NCI-H82 treated with DMSO at 0.1 percent for 48 hours (cell line): ENCODE data around the gene SYVN1.
A peak's percentile ranks its signal among the peaks of the same experiment; 100 is the strongest.

ENCODE experiments used
- DNase-seq: peaks from one replicate; lab custom pipeline; 2025; ENCODE audit not compliant: unreplicated experiment; lab: John Stamatoyannopoulos, UW

Gene SYVN1

GRCh38 chr11:65112546-65113360, 21.6 kb downstream of the SYVN1 start:
- DNase-seq, result peak; percentile 23

- peak; percentile 72 for DNase-seq
Measured at GRCh38 chr11:65111744-65112545, 22.4 kb downstream of the SYVN1 start, which contains the start of gene TM7SF2. TSS of gene TM7SF2 (plus strand) at chr11:65111872. CDS start at chr11:65112016, 144 bp downstream.

DNA sequence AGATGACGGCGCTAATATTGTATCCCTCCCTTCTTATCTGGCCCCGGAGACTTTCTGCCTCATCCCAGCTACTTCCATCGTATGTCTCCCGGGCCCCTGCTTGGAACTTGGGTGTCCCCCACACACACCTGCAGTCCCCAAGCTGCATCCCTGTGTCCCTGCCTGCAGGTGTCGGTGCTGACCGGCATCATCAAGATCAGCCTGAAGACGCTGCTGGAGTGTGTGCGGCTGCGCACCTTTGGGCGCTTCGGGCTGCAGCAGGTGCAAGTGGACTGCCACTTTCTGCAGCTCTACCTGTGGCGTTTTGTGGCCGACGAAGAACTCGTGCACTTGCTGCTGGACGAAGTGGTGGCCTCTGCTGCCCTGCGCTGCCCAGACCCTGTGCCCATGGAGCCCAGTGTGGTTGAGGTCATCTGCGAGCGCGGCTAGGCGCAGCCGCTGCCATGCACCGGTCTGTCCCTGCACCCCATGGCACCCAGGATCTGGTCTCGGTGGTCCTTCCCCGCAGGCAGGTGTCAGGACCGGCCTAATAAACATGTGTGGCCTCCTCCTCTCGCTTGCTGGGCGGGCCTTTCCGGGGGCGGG, 23.1 kb downstream of the SYVN1 start:
- no peak for DNase-seq

GRCh38 chr11:65110354-65110861, 23.9 kb downstream of the SYVN1 start:
- peak; percentile 46 for DNase-seq

GRCh38 chr11:65109231-65110198, 24.8 kb downstream of the SYVN1 start:
- DNase-seq, result no peak

GRCh38 chr11:65108469-65109123, 25.7 kb downstream of the SYVN1 start:
- DNase-seq, result no peak

DNA sequence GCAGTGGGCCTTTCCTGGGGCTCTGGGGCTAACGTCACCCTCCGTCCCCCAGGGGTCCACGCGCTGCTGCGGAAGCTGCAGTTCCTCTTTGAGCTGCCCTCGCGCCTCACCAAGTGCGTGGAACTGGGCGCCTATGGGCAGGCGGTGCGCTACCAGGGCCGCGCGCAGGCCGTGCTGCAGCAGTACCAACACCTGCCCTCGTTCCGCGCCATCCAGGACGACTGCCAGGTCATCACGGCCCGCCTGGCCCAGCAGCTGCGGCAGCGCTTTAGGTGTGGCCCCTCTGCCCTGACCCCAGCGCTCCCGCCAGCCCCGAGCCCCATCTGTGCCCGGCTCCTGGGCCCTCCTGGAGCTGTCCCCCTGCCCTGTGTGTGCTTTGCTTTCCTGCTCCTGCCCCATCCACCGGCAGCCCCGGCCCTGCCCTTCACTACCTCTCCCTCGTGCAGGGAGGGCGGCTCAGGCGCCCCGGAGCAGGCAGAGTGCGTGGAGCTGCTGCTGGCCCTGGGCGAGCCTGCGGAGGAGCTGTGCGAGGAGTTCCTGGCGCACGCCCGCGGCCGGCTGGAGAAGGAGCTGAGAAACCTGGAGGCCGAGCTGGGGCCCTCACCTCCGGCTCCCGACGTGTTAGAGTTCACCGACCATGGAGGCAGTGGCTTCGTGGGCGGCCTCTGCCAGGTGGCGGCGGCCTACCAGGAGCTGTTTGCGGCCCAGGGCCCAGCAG, 26.4 kb downstream of the SYVN1 start:
- no peak for DNase-seq

GRCh38 chr11:65107078-65107477, 27.2 kb downstream of the SYVN1 start:
- no peak for DNase-seq

GRCh38 chr11:65104628-65105027, 29.7 kb downstream of the SYVN1 start:
- DNase-seq, result no peak

DNA sequence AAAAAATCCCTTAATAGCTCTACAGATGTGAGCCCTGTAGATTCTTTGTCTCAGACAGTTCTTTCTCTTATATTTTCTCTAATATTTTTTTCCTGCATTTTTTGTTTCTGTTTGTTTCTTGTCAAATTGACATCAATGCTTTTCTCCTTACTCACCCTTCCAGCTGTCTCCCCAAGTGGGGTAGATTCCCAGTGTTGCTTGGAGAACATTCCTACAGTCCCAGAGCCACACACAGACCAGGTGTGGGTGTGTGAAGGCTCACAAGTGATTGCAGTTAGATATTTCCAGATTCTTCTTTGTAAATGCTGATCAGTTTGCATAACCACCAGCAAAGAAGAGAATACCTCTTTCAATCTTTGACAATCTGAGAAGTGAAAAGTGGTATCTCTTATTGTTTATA, 30.8 kb downstream of the SYVN1 start:
- no peak for DNase-seq

DNA sequence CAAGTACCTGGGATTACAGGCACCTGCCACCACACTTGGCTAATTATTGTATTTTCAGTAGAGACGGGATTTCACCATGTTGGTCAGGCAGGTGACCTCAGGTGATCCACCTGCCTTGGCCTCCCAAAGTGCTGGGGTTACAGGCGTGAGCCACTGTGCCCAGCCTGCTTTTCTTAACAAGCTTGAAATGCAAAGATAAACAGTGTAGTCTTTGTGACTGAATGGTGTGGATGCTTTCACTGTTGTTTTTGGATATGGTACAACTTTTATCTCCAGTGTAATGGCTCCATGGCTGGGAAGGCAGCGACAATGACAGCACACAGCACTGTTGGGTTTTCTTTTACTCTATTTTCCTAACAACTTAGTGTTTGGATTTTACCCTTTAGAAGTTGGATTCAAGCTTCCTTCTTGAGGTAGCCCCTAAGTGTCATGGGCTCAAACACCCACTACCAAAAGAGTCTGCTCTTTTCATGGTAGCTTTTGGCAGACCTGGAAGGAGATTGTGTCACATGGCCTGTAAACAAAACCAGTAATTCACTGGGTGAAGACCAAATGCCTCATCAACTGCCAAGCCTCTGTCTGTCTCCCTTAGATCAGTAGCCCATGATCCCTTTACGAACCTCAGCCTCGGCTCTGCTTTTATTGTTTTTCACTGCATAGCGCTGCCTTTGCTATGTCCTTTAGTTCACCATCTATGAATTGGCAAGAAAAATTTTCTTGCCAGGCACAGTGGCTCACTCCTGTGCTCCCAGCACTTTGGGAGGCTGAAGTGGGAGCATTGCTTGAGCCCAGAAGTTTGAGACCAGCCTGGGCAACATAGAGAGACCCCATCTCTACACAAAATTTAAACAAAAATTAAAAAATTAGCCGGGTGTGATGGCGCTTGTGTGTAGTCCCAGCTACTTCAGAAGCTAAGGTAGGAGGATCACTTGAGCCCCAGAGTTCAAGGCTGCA, 31.9 kb downstream of the SYVN1 start:
- DNase-seq, result no peak

GRCh38 chr11:65100674-65101350, 33.5 kb downstream of the SYVN1 start:
- DNase-seq, result no peak

GRCh38 chr11:65096926-65097325, 37.4 kb downstream of the SYVN1 start:
- no peak for DNase-seq

DNA sequence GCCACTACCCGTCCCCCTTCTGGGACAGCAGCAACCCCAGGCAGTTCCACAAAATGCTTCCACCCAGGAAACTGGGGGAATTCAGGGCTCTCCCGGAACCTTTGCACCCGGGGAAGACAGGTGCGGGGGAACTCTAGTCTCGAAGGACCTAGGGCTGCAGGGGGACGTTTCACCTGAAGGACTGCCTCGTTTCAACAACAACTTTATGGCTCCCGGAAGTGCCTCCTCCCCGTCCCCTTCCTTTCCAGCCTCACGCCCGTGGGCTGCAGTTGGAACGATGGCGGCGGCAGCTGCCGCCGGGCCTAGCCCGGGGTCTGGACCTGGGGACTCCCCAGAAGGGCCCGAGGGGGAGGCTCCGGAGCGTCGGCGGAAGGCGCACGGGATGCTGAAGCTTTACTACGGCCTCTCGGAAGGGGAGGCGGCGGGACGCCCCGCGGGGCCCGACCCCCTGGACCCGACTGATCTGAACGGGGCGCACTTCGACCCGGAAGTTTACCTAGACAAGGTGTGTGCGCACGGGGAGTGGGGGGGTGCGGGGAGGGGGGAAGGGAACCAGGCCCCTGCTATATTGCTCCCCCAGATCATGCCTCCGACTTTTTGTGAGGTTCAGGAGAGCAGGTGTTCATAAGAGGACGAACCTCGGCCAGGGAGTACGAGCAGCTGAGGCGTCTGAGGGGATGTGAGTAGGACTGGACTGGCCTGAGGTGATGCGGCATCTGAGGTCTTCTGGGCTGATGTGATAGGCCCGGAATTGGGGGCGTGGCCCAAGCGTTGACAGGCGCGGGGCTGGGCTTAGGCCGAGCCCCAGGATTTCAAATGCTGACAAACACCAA, 38.1 kb downstream of the SYVN1 start, which contains the start of gene VPS51:
TSS of gene VPS51 (plus strand) at position 241 of the 833 bp plus-strand sequence. CDS start at position 278, 37 bp downstream.
- DNase-seq, result peak; percentile 64

GRCh38 chr11:65095427-65095826, 38.9 kb downstream of the SYVN1 start:
- no peak for DNase-seq

- DNase-seq, result no peak
Measured at GRCh38 chr11:65090628-65091027, 43.7 kb downstream of the SYVN1 start.
